ENCODE measurements around the gene ZNF429.

DNA sequence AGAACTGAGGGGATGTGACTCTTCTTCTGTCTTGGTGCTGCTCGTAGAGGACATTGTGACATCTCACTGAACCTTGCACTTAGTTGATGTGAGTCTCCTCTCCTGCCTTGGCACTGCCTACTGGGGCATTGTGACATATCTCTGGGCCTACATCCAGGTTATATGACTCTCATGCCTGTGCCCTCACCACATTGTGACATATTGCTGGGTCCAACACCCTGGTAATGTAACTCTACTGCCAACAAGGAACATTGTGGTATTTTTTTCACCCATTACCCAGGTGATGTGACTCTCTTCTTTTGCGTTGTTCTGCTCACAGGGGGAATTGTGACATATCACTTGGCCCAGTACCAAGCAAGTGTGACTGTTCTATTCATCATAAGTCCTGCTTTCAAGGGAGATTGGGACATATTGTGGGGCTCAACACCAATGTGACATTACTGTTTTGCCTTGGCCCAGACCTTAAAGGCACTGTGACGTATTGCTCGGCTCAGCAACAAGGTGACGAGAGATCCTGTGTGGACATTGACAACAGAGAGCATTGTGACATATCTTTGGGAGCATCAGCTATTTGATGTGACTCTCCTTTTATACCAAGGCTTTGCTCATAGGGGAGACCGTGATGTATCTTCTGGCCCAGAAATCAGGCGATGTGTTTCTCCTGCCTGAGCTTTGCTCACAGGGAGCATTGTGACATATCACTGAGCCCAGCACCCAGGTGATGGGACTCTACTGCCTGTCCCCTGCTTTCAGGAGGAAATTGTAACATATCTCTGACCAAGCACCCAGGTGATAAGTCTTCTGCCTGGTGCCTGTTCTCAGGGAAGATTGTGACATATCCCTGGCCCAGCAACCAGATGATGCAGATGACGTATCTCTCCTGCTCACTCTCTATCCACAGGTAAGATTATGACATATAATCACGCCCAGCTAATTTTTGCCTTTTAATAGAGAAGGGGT, 12.2 kb upstream of the ZNF429 start:
- TF ChIP-seq GATA2 (IDR thresholded peaks at IDR 0.05; ENCODE audit: low read depth, low read length), result no peak
- no peak for TF ChIP-seq GATA3 (IDR thresholded peaks at IDR 0.05; ENCODE audit: low read depth, low read length)
